RWPE2 (cell line): ENCODE measurements around the gene HOXB6.

ENCODE experiments used
- ATAC-seq: fragments of 200-7000 bp; cut with Tn5 transposase; 3 replicates; pipeline ENCODE4 v1.9.1; 2021; ENCODE audit warnings: low read depth
- DNase-seq: peaks from one replicate; pipeline ENCODE4 v3.0.0-alpha.2; 2020; ENCODE audit warnings: low spot score
- H3K27ac ChIP-seq: fragments of 450-650 bp; 2 replicates; pipeline ENCODE4 v1.5.1; 2017; ENCODE audit warnings: mild to moderate bottlenecking; ENCODE audit not compliant: poor library complexity, severe bottlenecking
- H3K27me3 ChIP-seq: fragments of 250-450 bp; sonication (Bioruptor Pico); 2 replicates; pipeline ENCODE4 v1.5.1; 2021; ENCODE audit warnings: mild to moderate bottlenecking, moderate library complexity; ENCODE audit not compliant: insufficient read depth, poor library complexity, severe bottlenecking
- H3K36me3 ChIP-seq: fragments of 250-450 bp; sonication (Bioruptor Pico); 2 replicates; pipeline ENCODE4 v1.5.1; 2020; ENCODE audit warnings: low read depth, mild to moderate bottlenecking, moderate library complexity
- H3K4me1 ChIP-seq: fragments of 250-450 bp; sonication (Bioruptor Pico); 2 replicates; pipeline ENCODE4 v1.5.1; 2021; ENCODE audit warnings: mild to moderate bottlenecking, moderate library complexity; ENCODE audit not compliant: insufficient read depth, poor library complexity, severe bottlenecking
- H3K4me3 ChIP-seq: fragments of 250-450 bp; sonication (Bioruptor Pico); 2 replicates; pipeline ENCODE4 v1.5.1; 2021; ENCODE audit warnings: mild to moderate bottlenecking, moderate library complexity; ENCODE audit not compliant: severe bottlenecking
- H3K9me3 ChIP-seq: fragments of 250-450 bp; sonication (Bioruptor Pico); 2 replicates; pipeline ENCODE4 v1.5.1; 2021; ENCODE audit warnings: mild to moderate bottlenecking, moderate library complexity; ENCODE audit not compliant: severe bottlenecking
- CTCF ChIP-seq: fragments of 450-650 bp; IDR thresholded peaks from one replicate; pipeline ENCODE4 v1.5.1; 2017; ENCODE audit warnings: mild to moderate bottlenecking, moderate library complexity; ENCODE audit not compliant: poor library complexity, severe bottlenecking

The HOXB6 gene

GRCh38 chr17:48631693-48632578 is 27.1 kb upstream of the HOXB6 start:
- H3K27me3 ChIP-seq = peaks cover 44% of the 10 kb centered on the region
- H3K27ac ChIP-seq = no peak overlapping the region
- DNase-seq (no peak), ATAC-seq (no peak)
- H3K4me1 ChIP-seq = no peaks in the 10 kb centered on the region
- no peaks in the 10 kb centered on the region for H3K36me3 ChIP-seq
- no peak for TF ChIP-seq CTCF
- no peak overlapping the region for H3K4me3 ChIP-seq
- no peaks in the 10 kb centered on the region for H3K9me3 ChIP-seq

- Histone ChIP-seq H3K27ac (no peak overlapping the region), H3K4me1 (no peaks in the 10 kb centered on the region), H3K9me3 (no peaks in the 10 kb centered on the region), H3K36me3 (no peaks in the 10 kb centered on the region), H3K4me3 (no peak overlapping the region), H3K27me3 (peaks cover 47% of the 10 kb centered on the region)
- DNase-seq (no peak), ATAC-seq (no peak)
- TF ChIP-seq CTCF = no peak
These were observed 26.3 kb upstream of the HOXB6 start for GRCh38 chr17:48630925-48631692.

- DNase-seq (no peak), ATAC-seq (no peak)
- Histone ChIP-seq H3K9me3 (no peaks in the 10 kb centered on the region), H3K4me3 (no peak overlapping the region), H3K27ac (no peak overlapping the region), H3K27me3 (peaks cover 50% of the 10 kb centered on the region), H3K4me1 (no peaks in the 10 kb centered on the region), H3K36me3 (no peaks in the 10 kb centered on the region)
- no peak for TF ChIP-seq CTCF
These were observed 25.5 kb upstream of the HOXB6 start for GRCh38 chr17:48630009-48630924.

GRCh38 chr17:48629411-48629759 is 24.6 kb upstream of the HOXB6 start:
- DNase-seq (no peak), ATAC-seq (no peak)
- Histone ChIP-seq H3K9me3 (no peaks in the 10 kb centered on the region), H3K27ac (no peak overlapping the region), H3K27me3 (peaks cover 54% of the 10 kb centered on the region), H3K4me3 (no peak overlapping the region), H3K36me3 (no peaks in the 10 kb centered on the region), H3K4me1 (no peaks in the 10 kb centered on the region)
- no peak for TF ChIP-seq CTCF
